ENCODE measurements around the gene EFL1.

- TF ChIP-seq CTCF (IDR thresholded peaks at IDR 0.05) (no peak), POLR2A (IDR thresholded peaks at IDR 0.05) (no peak)
Observed at GRCh38 chr15:82080774-82081173, 181.8 kb downstream of the EFL1 start.
